Left renal pelvis (tissue), 4 donors: Measurements from ENCODE around the gene MARK4. TPM values are rescaled to one million over a fixed set of nuclear protein-coding genes. Genes with fewer than 3 reads are reported as not detected.

Source experiments
- DNase-seq, 4 donors: peaks; one replicate each; pipeline ENCODE4 v3.0.0-alpha.2; 2013; ENCODE audit warnings: low read depth in 4 of 4, low spot score in 3 of 4
- polyA plus RNA-seq, 4 donors: library from polyadenylated mRNA; unstranded; fragments of 120-200 nt; gene quantifications; one replicate each; pipeline ENCODE4 v1.2.1, GENCODE V29; 2013; ENCODE audit not compliant: insufficient read length in 4 of 4

The MARK4 gene
- polyA plus RNA-seq, 4 donors: 33.2 to 45.1 (median 38.6) TPM

DNA sequence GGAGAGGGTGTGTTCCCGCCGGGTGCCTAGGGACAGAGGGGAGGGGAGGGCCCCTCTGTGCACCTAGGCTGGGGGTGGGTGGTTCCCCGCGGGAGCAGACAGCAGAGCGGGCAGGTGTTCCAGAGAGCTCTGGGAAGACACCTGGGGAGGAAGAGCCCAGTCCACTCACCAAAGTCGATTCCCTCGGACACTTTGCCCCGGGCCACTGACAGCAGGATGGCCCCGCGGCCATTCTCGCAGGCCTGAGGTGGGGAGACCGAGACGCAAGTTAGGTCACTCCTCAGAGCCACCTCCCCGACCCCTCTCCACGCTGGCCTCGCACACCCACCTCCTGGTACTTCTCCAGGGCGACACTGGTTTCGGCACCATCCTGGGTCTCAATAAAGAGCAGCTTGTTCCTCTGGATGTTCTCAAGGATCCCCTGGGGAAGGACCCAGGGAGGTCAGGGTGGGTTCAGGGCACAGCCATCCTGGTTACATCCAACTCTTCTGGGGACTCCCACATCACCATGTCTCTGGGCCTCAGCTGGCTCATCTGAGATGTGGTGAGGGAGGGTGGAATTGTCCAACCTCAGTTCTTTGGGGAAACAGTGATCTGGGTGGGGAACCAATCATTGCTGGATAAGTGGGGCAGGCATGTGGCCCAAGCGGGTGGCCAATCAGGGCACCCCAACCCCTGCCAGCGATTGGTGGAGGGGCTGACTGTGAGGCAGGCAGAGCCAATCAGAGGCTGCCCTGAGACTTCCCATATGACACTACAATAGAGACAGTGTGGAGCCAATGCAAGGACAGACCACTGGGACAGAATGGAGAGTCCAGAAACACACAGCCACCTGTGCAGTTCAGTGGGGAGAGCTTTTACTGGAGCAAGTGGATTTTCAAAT is 102.1 kb downstream of the MARK4 start:
- DNase-seq: no peak

DNA sequence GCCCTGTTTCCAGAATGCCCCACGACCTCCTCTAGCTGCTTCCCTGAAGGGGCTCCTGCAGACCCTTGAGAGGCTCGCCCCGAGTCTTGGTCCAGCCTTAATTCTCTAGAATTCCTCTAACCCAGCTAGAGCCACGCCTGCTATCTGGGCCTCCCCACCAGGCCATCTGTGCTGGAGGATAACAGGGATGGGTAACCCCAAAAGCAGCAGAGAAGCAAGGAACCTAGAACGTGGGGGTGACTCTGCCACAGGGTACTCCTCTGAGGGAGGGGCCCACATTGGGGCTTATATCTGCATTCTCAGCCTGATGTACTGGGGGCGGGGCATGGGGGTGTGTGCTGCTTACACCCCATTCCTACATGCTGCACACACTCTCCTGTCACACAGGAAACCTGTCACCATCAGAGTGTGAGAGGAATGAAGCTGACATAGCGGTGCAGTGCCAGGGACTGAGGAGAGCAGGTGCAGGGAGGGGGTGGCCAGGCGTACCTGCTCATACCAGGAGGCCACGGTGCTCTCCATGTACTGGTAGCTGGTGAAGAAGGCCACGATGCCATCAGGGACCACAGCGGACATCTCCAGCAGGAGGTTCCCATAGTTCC is 103.3 kb downstream of the MARK4 start:
- no peak for DNase-seq

Other genes with a start within 250 kb of the MARK4 start
- 1 to 10 TPM; 4.4 to 6.6 (median 5.5) TPM for gene RELB, start 249.8 kb upstream of the MARK4 start, polyA plus RNA-seq
- 10 to 100 TPM; 55.9 to 94.2 (median 64.6) TPM for gene CLASRP, start 212.2 kb upstream of the MARK4 start, polyA plus RNA-seq
- gene ZNF296, start 174.8 kb upstream of the MARK4 start, polyA plus RNA-seq: 1 to 10 TPM in 1 of 4 donors, under 1 TPM in 3; 0.45 to 2.5 (median 0.76) TPM
- 10 to 100 TPM; 16.6 to 27.3 (median 22.5) TPM for gene GEMIN7, start 172.0 kb upstream of the MARK4 start, polyA plus RNA-seq
- gene PPP1R37, start 158.1 kb upstream of the MARK4 start, polyA plus RNA-seq: 10 to 100 TPM; 15.2 to 38.9 (median 26.5) TPM
- gene NKPD1, start 90.3 kb upstream of the MARK4 start, polyA plus RNA-seq: under 1 TPM; 0.06 to 0.21 (median 0.13) TPM
- gene TRAPPC6A, start 73.0 kb upstream of the MARK4 start, polyA plus RNA-seq: 10 to 100 TPM; 11.6 to 48.6 (median 30.8) TPM
- gene BLOC1S3, start 72.5 kb upstream of the MARK4 start, polyA plus RNA-seq: 10 to 100 TPM in 1 of 4 donors, 1 to 10 TPM in 3; 6.7 to 10.1 (median 9.2) TPM
- gene EXOC3L2, start 5.9 kb upstream of the MARK4 start, polyA plus RNA-seq: 10 to 100 TPM in 1 of 4 donors, 1 to 10 TPM in 3; 4.4 to 10.7 (median 7.1) TPM
- under 1 TPM; 0.26 to 0.60 (median 0.41) TPM for gene CKM, start 71.6 kb downstream of the MARK4 start, polyA plus RNA-seq
- 1 to 10 TPM in 2 of 4 donors, under 1 TPM in 2; 0.27 to 2.1 (median 1.3) TPM for gene KLC3, start 89.5 kb downstream of the MARK4 start, polyA plus RNA-seq
- gene ERCC2, start 119.3 kb downstream of the MARK4 start, polyA plus RNA-seq: 10 to 100 TPM; 24.9 to 39.9 (median 31.8) TPM
- 10 to 100 TPM in 1 of 4 donors, 1 to 10 TPM in 3; 8.3 to 16.4 (median 9.1) TPM for gene PPP1R13L, start 153.8 kb downstream of the MARK4 start, polyA plus RNA-seq
- 1 to 10 TPM; 2.6 to 5.1 (median 3.6) TPM for gene POLR1G, start 155.4 kb downstream of the MARK4 start, polyA plus RNA-seq
- gene ERCC1, start 172.6 kb downstream of the MARK4 start, polyA plus RNA-seq: 10 to 100 TPM; 70.0 to 92.5 (median 79.3) TPM
- 1,000 to 10,000 TPM in 1 of 4 donors, 10 to 100 TPM in 1, 1 to 10 TPM in 2; 4.3 to 1,673 (median 9.8) TPM for gene FOSB, start 216.7 kb downstream of the MARK4 start, polyA plus RNA-seq
- 10 to 100 TPM in 1 of 4 donors, 1 to 10 TPM in 3; 7.3 to 11.7 (median 8.2) TPM for gene RTN2, start 245.8 kb downstream of the MARK4 start, polyA plus RNA-seq
- under 1 TPM in 3 of 4 donors, not detected in 1; 0.20 to 0.71 (median 0.56) TPM for gene PPM1N, start 247.2 kb downstream of the MARK4 start, polyA plus RNA-seq